HFFc6 (cell line): ENCODE measurements around the gene RRAGC. TPM values are rescaled to one million over a fixed set of nuclear protein-coding genes. Genes with fewer than 3 reads are reported as not detected.
A peak's percentile ranks its signal among the peaks of the same experiment; 100 is the strongest.

Source experiments
- DNase-seq: peaks from one replicate; pipeline ENCODE4 v3.0.0-alpha.2; 2018
- H3K27ac Mint-ChIP-seq: 2 replicates; pipeline ENCODE4 v1.8.0; 2020; ENCODE audit warnings: mild to moderate bottlenecking, mixed read lengths
- H3K27me3 Mint-ChIP-seq: 2 replicates; pipeline ENCODE4 v1.8.0; 2021; ENCODE audit warnings: mild to moderate bottlenecking, moderate library complexity, mixed read lengths; ENCODE audit not compliant: insufficient read depth
- H3K36me3 Mint-ChIP-seq: 2 replicates; pipeline ENCODE4 v1.8.0; 2021; ENCODE audit warnings: low read depth, mixed read lengths
- H3K4me1 Mint-ChIP-seq: 2 replicates; pipeline ENCODE4 v1.8.0; 2020; ENCODE audit warnings: low read depth, mixed read lengths
- H3K4me3 Mint-ChIP-seq: 2 replicates; pipeline ENCODE4 v1.8.0; 2020; ENCODE audit warnings: mild to moderate bottlenecking, moderate library complexity, mixed read lengths
- H3K9me3 Mint-ChIP-seq: 2 replicates; pipeline ENCODE4 v1.8.0; 2020; ENCODE audit warnings: mild to moderate bottlenecking, mixed read lengths
- CTCF ChIP-seq: fragments of 200-600 bp; sonication (generic); IDR thresholded peaks from 2 replicates; pipeline ENCODE4 v1.5.0; 2021; ENCODE audit warnings: antibody characterized with exemption, mild to moderate bottlenecking
- total RNA-seq, 6 experiments: library from RNA; stranded (reverse); fragmentation: NEBNext Ultra II Directional; extraction: Animal tissue kit (Norgen Biotek cat#: 25700); gene quantifications; 2 replicates in 1 of 6; 3 replicates in 5 of 6; pipeline ENCODE4 v1.2.3, GENCODE V29; 2021

Gene RRAGC
- total RNA-seq, 6 experiments from 2014 or later, result 23.1 to 27.2 (median 26.2) TPM

- no peak overlapping the region for H3K27ac Mint-ChIP-seq
- no peak for TF ChIP-seq CTCF
- H3K4me1 Mint-ChIP-seq, result no peaks in the 10 kb centered on the region
- H3K4me3 Mint-ChIP-seq, result no peak overlapping the region
- no peaks in the 10 kb centered on the region for H3K27me3 Mint-ChIP-seq
- no peak for DNase-seq
- no peaks in the 10 kb centered on the region for H3K9me3 Mint-ChIP-seq
- H3K36me3 Mint-ChIP-seq, result no peaks in the 10 kb centered on the region
Measured at GRCh38 chr1:38885092-38885491, 25.5 kb upstream of the RRAGC start.

GRCh38 chr1:38881487-38881886, 21.9 kb upstream of the RRAGC start, which contains the start of gene GJA9:
GJA9 (minus strand) TSS chr1:38881587; CDS start chr1:38876098, 5,489 bp downstream.
- H3K27me3 Mint-ChIP-seq, result no peaks in the 10 kb centered on the region

GRCh38 chr1:38875811-38876210, 16.2 kb upstream of the RRAGC start:
- no peak for TF ChIP-seq CTCF
- H3K4me1 Mint-ChIP-seq, result peaks cover 37% of the 10 kb centered on the region
- no peaks in the 10 kb centered on the region for H3K27me3 Mint-ChIP-seq
- H3K27ac Mint-ChIP-seq, result 0 out of 2 replicates have a peak overlapping the region, but pooled peaks have one; percentile 6
- no peaks in the 10 kb centered on the region for H3K36me3 Mint-ChIP-seq
- H3K9me3 Mint-ChIP-seq, result no peaks in the 10 kb centered on the region
- DNase-seq, result no peak
- H3K4me3 Mint-ChIP-seq, result no peak overlapping the region

More at GRCh38 chr1:38881487-38881886, 21.9 kb upstream of the RRAGC start, which contains the start of gene GJA9:
- Mint-ChIP-seq H3K27ac (no peak within 1 kb of the TSS), H3K9me3 (no peaks in the 10 kb centered on the region), H3K36me3 (no peaks in the 10 kb centered on the region), H3K4me3 (no peak within 1 kb of the TSS), H3K4me1 (no peaks in the 10 kb centered on the region)
- no peak for DNase-seq
- no peak for TF ChIP-seq CTCF

- H3K27me3 Mint-ChIP-seq, result no peaks in the 10 kb centered on the region
- H3K9me3 Mint-ChIP-seq, result no peaks in the 10 kb centered on the region
- TF ChIP-seq CTCF, result peak; percentile 72
- H3K27ac Mint-ChIP-seq, result peak within 1 kb of the TSS; percentile 78
- peak; percentile 94 for DNase-seq
- no peaks in the 10 kb centered on the region; the same call in 1 of the 2 replicates for H3K36me3 Mint-ChIP-seq
- peak within 1 kb of the TSS; percentile 97 for H3K4me3 Mint-ChIP-seq
- H3K4me1 Mint-ChIP-seq, result peaks cover 37% of the 10 kb centered on the region
Measured at GRCh38 chr1:38873027-38873969, 13.7 kb upstream of the RRAGC start, which contains the start of gene MYCBP. MYCBP (minus strand) TSS chr1:38873348; CDS start chr1:38873305, 43 bp downstream.

- Mint-ChIP-seq H3K27me3 (no peaks in the 10 kb centered on the region), H3K27ac (peak overlapping the region; percentile 49), H3K36me3 (no peaks in the 10 kb centered on the region; the same call in 1 of the 2 replicates), H3K4me1 (peaks cover 37% of the 10 kb centered on the region), H3K4me3 (peak overlapping the region; percentile 97), H3K9me3 (no peaks in the 10 kb centered on the region)
- DNase-seq, result no peak
- TF ChIP-seq CTCF, result no peak
Measured at GRCh38 chr1:38872401-38873026, 12.9 kb upstream of the RRAGC start.
